K562 treated with DMSO at 1 percent for 24 hours (cell line): ENCODE measurements around the gene ACMSD. TPM values are rescaled to one million over a fixed set of nuclear protein-coding genes. Genes with fewer than 3 reads are reported as not detected.

Experiments
- total RNA-seq: library from RNA; unstranded; fragments of 300-600 nt; gene quantifications from 2 replicates; pipeline ENCODE4 v1.2.3, GENCODE V29; 2022; ENCODE audit warnings: low read depth; ENCODE audit not compliant: insufficient read depth

The ACMSD gene
- not detected in 2 replicates for total RNA-seq

GRCh38 chr2:134838143-134838620 is at the start of gene ACMSD:
Gene ACMSD, plus strand, starts transcription at chr2:134838616. Its CDS starts 67 bp downstream, at chr2:134838683.

GRCh38 chr2:134918526-134919340 is 80.3 kb downstream of the ACMSD start, which contains the start of gene CCNT2:
Gene CCNT2, plus strand, starts transcription at chr2:134918822. Its CDS starts 33 bp downstream, at chr2:134918855.

Other genes starting within 250 kb of the ACMSD start
- gene TMEM163, start 119.6 kb upstream of the ACMSD start, total RNA-seq: 0.14 TPM in 1 of 2 replicates, not detected in the other
- 8.7 and 11.3 TPM in 2 replicates for gene CCNT2, start 80.2 kb downstream of the ACMSD start, total RNA-seq
- not detected in 2 replicates for gene MAP3K19, start 208.8 kb downstream of the ACMSD start, total RNA-seq
- gene RAB3GAP1, start 213.7 kb downstream of the ACMSD start, total RNA-seq: 32.6 and 33.9 TPM in 2 replicates